ENCODE data around the gene TM4SF18. TPM values are rescaled to one million over a fixed set of nuclear protein-coding genes. Genes with fewer than 3 reads are reported as not detected.

TM4SF18 gene
- total RNA-seq, 3 donors from 2014 or later (not counting 1 experiment from before 2014, with no cell fraction given): not detected

DNA sequence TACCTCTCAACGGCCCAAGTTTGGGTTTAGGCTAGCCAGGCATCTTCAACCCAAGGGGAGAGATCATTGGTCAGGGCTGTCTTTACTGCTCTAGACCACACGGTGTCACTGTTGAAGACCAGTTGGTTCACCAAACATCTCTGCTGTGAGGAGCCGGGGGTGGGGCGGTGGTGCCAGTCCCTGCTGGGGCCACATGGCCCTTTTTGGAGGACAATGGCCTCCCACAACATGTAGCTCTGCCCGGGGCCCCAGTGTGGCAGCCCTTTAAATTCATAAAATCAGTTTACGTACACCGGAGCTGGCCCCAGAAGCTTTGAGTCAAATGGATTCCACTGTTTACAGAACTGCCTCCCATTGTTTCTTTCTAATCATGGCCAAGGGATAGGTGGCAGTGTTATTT lies 19.1 kb upstream of the TM4SF18 start:
- Histone ChIP-seq H3K27ac (ENCODE audit: low read length) (no peak overlapping the region), H3K36me3 (ENCODE audit: control insufficient read depth, insufficient read depth, low read length) (no peaks in the 10 kb centered on the region), H3K27me3 (ENCODE audit: control insufficient read depth, insufficient read depth, low read length) (no peaks in the 10 kb centered on the region), H3K9me3 (ENCODE audit: control insufficient read depth, insufficient read depth, low read length) (no peaks in the 10 kb centered on the region), H3K4me3 (ENCODE audit: low read length) (no peak overlapping the region), H3K4me1 (ENCODE audit: control insufficient read depth, insufficient read depth, low read length) (no peaks in the 10 kb centered on the region)
- Mint-ChIP-seq H3K27ac (no peak overlapping the region), H3K27me3 (ENCODE audit: low read depth in 2 of 2) (peaks cover 10 to 12% of the 10 kb centered on the region in 2 donors), H3K4me1 (no peaks in the 10 kb centered on the region), H3K36me3 (no peaks in the 10 kb centered on the region), H3K4me3 (no peak overlapping the region), H3K9me3 (no peaks in the 10 kb centered on the region)
- TF ChIP-seq, protein P1, sequence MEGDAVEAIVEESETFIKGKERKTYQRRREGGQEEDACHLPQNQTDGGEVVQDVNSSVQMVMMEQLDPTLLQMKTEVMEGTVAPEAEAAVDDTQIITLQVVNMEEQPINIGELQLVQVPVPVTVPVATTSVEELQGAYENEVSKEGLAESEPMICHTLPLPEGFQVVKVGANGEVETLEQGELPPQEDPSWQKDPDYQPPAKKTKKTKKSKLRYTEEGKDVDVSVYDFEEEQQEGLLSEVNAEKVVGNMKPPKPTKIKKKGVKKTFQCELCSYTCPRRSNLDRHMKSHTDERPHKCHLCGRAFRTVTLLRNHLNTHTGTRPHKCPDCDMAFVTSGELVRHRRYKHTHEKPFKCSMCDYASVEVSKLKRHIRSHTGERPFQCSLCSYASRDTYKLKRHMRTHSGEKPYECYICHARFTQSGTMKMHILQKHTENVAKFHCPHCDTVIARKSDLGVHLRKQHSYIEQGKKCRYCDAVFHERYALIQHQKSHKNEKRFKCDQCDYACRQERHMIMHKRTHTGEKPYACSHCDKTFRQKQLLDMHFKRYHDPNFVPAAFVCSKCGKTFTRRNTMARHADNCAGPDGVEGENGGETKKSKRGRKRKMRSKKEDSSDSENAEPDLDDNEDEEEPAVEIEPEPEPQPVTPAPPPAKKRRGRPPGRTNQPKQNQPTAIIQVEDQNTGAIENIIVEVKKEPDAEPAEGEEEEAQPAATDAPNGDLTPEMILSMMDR (IDR thresholded peaks at IDR 0.05): peak; percentile 63
- 62% methylated on average over 7 of the region's 7 CpGs for WGBS (ENCODE audit: insufficient coverage)
- intact Hi-C loops (cut with micrococcal nuclease): loop anchor here (1.0 to 5.0 kb wide), 2 partner anchors 130 to 232 kb away; no protein-coding TSS in a partner anchor
- DNase-seq (peak in 1 of 2 donors; percentile 29), ATAC-seq (peak; percentile 70 to 92 (median 75))

DNA sequence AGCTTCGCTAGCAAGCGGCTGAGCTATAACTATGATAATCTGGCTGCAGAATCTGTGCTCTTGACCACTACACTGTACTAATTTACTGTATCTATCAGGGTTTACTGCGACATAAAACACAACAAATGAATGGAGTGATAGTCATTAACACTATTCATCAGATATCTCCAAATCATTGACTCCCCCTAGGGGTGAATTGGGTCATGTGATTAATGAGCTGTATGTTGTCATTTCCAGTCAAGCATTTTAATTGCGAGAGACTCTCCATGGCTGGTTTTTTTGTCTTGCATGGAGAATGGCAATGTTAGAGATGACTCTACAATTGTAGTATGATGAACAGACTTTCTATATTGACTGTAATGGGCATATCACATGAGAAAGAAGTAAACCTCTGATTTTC lies 10.5 kb upstream of the TM4SF18 start:
- H3K4me1 ChIP-seq (ENCODE audit: control insufficient read depth, insufficient read depth, low read length): no peaks in the 10 kb centered on the region
- Mint-ChIP-seq H3K27ac (no peak overlapping the region), H3K4me1 (no peaks in the 10 kb centered on the region), H3K4me3 (no peak overlapping the region), H3K27me3 (ENCODE audit: low read depth in 2 of 2) (peaks cover 19 to 34% of the 10 kb centered on the region in 2 donors), H3K36me3 (no peaks in the 10 kb centered on the region), H3K9me3 (no peaks in the 10 kb centered on the region)
- H3K27ac ChIP-seq (ENCODE audit: low read length): no peak overlapping the region
- H3K4me3 ChIP-seq (ENCODE audit: low read length): no peak overlapping the region
- TF ChIP-seq, protein P1 (IDR thresholded peaks at IDR 0.05): no peak
- ATAC-seq (no peak), DNase-seq (peak in 1 of 2 donors; percentile 10)
- peaks cover 6% of the 10 kb centered on the region for H3K27me3 ChIP-seq (ENCODE audit: control insufficient read depth, insufficient read depth, low read length)
- no peaks in the 10 kb centered on the region for H3K36me3 ChIP-seq (ENCODE audit: control insufficient read depth, insufficient read depth, low read length)
- intact Hi-C loops (cut with micrococcal nuclease): no loop called here
- 89% methylated on average over 3 of the region's 4 CpGs for WGBS (ENCODE audit: insufficient coverage)
- no peaks in the 10 kb centered on the region for H3K9me3 ChIP-seq (ENCODE audit: control insufficient read depth, insufficient read depth, low read length)

DNA sequence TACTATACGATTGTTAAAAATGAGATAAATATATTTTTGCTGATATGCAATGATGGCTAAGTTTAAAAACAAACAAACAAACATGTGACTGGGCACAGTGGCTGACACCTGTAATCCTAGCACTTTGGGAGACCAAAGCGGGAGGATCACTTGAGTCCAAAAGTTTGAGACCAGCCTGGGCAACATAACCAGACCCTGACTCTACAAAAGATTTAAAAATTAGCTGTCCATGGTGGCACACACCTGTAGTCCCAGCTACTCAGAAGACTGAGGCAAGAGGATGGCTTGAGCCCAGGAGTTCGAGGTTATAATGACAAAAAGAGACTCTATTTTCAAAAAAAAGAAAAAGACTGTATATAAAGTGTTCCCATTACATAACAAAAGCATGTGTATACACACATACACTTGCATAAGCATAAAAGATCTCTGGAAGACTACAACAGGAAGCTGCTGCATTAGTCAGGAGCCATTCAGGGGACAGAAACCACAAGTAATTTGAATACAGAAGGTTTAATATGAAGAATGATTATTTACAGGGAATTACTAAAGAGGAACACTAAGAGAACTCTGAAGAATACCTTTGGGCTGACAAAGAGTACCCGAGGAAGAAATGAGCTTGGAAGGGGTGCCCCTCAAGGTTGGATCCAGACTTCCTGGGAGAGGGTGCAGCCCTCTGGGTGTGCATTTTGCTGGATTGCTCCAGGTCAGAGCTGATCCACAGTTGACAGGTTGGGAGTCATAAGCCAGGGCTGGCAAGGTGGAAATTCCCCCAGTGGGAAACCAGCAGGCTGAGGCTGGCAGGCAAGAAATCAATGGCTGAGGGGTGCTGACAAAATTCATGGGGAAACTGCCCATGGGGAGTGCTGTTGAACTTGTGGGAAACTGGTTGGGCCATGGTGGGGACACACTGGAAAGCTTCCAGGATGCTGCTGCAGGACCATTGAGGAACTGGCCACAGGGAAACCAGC lies 9.3 kb upstream of the TM4SF18 start:
- H3K27me3 ChIP-seq (ENCODE audit: control insufficient read depth, insufficient read depth, low read length): peaks cover 6% of the 10 kb centered on the region
- DNase-seq: no peak
- H3K27me3 Mint-ChIP-seq (ENCODE audit: low read depth in 2 of 2): peaks cover 18 to 31% of the 10 kb centered on the region in 2 donors
- no peak overlapping the region for H3K4me3 ChIP-seq (ENCODE audit: low read length)
- intact Hi-C loops (cut with micrococcal nuclease): no loop called here
- 63% methylated on average over 4 of the region's 4 CpGs for WGBS (ENCODE audit: insufficient coverage)
- no peaks in the 10 kb centered on the region for H3K4me1 ChIP-seq (ENCODE audit: control insufficient read depth, insufficient read depth, low read length)
- H3K36me3 Mint-ChIP-seq: no peaks in the 10 kb centered on the region
- H3K4me3 Mint-ChIP-seq: no peak overlapping the region
- TF ChIP-seq, protein P1 (IDR thresholded peaks at IDR 0.05): no peak
- no peaks in the 10 kb centered on the region for H3K4me1 Mint-ChIP-seq
- no peak overlapping the region for H3K27ac Mint-ChIP-seq
- no peaks in the 10 kb centered on the region for H3K36me3 ChIP-seq (ENCODE audit: control insufficient read depth, insufficient read depth, low read length)
- H3K9me3 ChIP-seq (ENCODE audit: control insufficient read depth, insufficient read depth, low read length): no peaks in the 10 kb centered on the region
- H3K9me3 Mint-ChIP-seq: no peaks in the 10 kb centered on the region
- H3K27ac ChIP-seq (ENCODE audit: low read length): no peak overlapping the region
- peak in 1 of 3 donors; percentile 27 for ATAC-seq

Measured in natural killer cell (primary cell).